A673 (cell line): ENCODE results near the gene PGGHG.
"Not testable (repeated sequence)": the region's sequence is repeated elsewhere in the genome, so short reads cannot be mapped to it uniquely, and the experiment has no call there.

Experiments used
- EZH2 ChIP-seq: fragments of 200-600 bp; sonication (generic); IDR thresholded peaks from 2 replicates; pipeline ENCODE4 v1.6.1; 2017; ENCODE audit warnings: borderline replicate concordance, low read depth, mild to moderate bottlenecking, mixed read lengths, antibody characterized with exemption, low read length; ENCODE audit not compliant: poor library complexity, severe bottlenecking
- TF ChIP-seq, protein P1 (sequence below): fragments of 300-800, 200-600 bp; sonication (generic); conservative IDR thresholded peaks from 2 replicates; pipeline ENCODE4 v1.5.1; 2017; ENCODE audit warnings: low read depth, mild to moderate bottlenecking, antibody characterized with exemption, low read length, moderate library complexity, mixed read lengths

DNA sequence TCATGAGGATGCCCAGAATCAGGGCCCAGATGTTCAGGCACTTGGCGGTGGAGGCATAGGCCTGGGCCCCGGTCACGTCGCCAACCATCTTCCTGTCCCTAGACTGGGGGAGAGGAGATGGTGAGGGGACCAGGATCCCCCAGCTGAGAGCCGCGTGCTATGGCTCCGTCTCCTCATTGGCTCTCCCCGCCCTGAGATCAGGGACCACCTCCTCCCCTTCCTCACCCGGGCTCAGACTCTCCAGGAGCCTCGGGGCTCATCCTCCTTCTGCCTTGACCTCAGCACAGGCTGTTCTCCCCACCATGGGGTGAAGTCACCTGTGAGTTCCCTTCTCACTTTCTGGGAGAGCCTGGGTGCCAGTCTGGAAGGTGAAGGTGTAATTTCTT, 31.0 kb downstream of the PGGHG start:
- TF ChIP-seq, protein P1, sequence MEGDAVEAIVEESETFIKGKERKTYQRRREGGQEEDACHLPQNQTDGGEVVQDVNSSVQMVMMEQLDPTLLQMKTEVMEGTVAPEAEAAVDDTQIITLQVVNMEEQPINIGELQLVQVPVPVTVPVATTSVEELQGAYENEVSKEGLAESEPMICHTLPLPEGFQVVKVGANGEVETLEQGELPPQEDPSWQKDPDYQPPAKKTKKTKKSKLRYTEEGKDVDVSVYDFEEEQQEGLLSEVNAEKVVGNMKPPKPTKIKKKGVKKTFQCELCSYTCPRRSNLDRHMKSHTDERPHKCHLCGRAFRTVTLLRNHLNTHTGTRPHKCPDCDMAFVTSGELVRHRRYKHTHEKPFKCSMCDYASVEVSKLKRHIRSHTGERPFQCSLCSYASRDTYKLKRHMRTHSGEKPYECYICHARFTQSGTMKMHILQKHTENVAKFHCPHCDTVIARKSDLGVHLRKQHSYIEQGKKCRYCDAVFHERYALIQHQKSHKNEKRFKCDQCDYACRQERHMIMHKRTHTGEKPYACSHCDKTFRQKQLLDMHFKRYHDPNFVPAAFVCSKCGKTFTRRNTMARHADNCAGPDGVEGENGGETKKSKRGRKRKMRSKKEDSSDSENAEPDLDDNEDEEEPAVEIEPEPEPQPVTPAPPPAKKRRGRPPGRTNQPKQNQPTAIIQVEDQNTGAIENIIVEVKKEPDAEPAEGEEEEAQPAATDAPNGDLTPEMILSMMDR: not testable (repeated sequence)
- not testable (repeated sequence) for TF ChIP-seq EZH2
